Epithelial cell of proximal tubule (primary cell): Measurements from ENCODE around the gene SNCG. TPM values are rescaled to one million over a fixed set of nuclear protein-coding genes. Genes with fewer than 3 reads are reported as not detected.
"Not testable (repeated sequence)": the region's sequence is repeated elsewhere in the genome, so short reads cannot be mapped to it uniquely, and the experiment has no call there.

ENCODE experiments used
- DNase-seq: peaks from one replicate; pipeline ENCODE4 v3.0.0-alpha.2; 2011; ENCODE audit warnings: low read depth
- H3K4me3 ChIP-seq: 2 replicates; pipeline ENCODE4 v1.5.1; 2011; ENCODE audit warnings: low read depth, mild to moderate bottlenecking, low read length
- CTCF ChIP-seq: conservative IDR thresholded peaks from 2 replicates; pipeline ENCODE4 v1.5.1; 2012; ENCODE audit warnings: low read depth, mild to moderate bottlenecking, low read length
- total RNA-seq: library from RNA; depleted of rRNA; stranded (reverse); fragments of >200 nt; gene quantifications from 2 replicates; pipeline ENCODE4 v1.2.3, GENCODE V29; 2015

SNCG gene
- total RNA-seq, 1 donor from 2014 or later, result 30.0 TPM

GRCh38 chr10:86981716-86982115, 23.3 kb downstream of the SNCG start:
- TF ChIP-seq CTCF, result no peak
- no peak for DNase-seq
- H3K4me3 ChIP-seq, result no peak overlapping the region

- DNase-seq, H3K4me3 ChIP-seq: not testable (repeated sequence)
Observed at GRCh38 chr10:86984498-86984897, 26.1 kb downstream of the SNCG start.

GRCh38 chr10:86988520-86988919, 30.1 kb downstream of the SNCG start:
- H3K4me3 ChIP-seq, result no peak overlapping the region
- no peak for DNase-seq
- TF ChIP-seq CTCF, result no peak

- H3K4me3 ChIP-seq, DNase-seq: not testable (repeated sequence)
Observed at GRCh38 chr10:86991362-86991761, 33.0 kb downstream of the SNCG start.

GRCh38 chr10:86992456-86992855, 34.1 kb downstream of the SNCG start:
- no peak for TF ChIP-seq CTCF
- no peak overlapping the region for H3K4me3 ChIP-seq
- no peak for DNase-seq

GRCh38 chr10:86992929-86993328, 34.5 kb downstream of the SNCG start:
- TF ChIP-seq CTCF, result no peak
- no peak for DNase-seq
- H3K4me3 ChIP-seq, result no peak overlapping the region

GRCh38 chr10:86999802-87000403, 41.5 kb downstream of the SNCG start:
- not testable (repeated sequence) for DNase-seq, H3K4me3 ChIP-seq

- DNase-seq, result peak; percentile 6
- TF ChIP-seq CTCF, result no peak
- H3K4me3 ChIP-seq, result no peak overlapping the region
Observed at GRCh38 chr10:87000491-87000890, 42.1 kb downstream of the SNCG start.

GRCh38 chr10:87007124-87007523, 48.7 kb downstream of the SNCG start:
- DNase-seq, H3K4me3 ChIP-seq: not testable (repeated sequence)

- DNase-seq, result not testable (repeated sequence)
Observed at GRCh38 chr10:87007674-87008073, 49.3 kb downstream of the SNCG start.

GRCh38 chr10:87008303-87008702, 49.9 kb downstream of the SNCG start:
- not testable (repeated sequence) for DNase-seq, H3K4me3 ChIP-seq

More at GRCh38 chr10:87007674-87008073, 49.3 kb downstream of the SNCG start:
- not testable (repeated sequence) for H3K4me3 ChIP-seq

GRCh38 chr10:87009134-87009696, 50.8 kb downstream of the SNCG start:
- DNase-seq, H3K4me3 ChIP-seq: not testable (repeated sequence)
